Smooth muscle cell of the brain vasculature (primary cell): ENCODE measurements around the gene HELQ.
"Not testable (repeated sequence)": the region's sequence is repeated elsewhere in the genome, so short reads cannot be mapped to it uniquely, and the experiment has no call there.

Experiments used
- DNase-seq: peaks from one replicate; pipeline ENCODE4 v3.0.0-alpha.2; 2012; ENCODE audit warnings: low read depth, low spot score

HELQ gene

DNA sequence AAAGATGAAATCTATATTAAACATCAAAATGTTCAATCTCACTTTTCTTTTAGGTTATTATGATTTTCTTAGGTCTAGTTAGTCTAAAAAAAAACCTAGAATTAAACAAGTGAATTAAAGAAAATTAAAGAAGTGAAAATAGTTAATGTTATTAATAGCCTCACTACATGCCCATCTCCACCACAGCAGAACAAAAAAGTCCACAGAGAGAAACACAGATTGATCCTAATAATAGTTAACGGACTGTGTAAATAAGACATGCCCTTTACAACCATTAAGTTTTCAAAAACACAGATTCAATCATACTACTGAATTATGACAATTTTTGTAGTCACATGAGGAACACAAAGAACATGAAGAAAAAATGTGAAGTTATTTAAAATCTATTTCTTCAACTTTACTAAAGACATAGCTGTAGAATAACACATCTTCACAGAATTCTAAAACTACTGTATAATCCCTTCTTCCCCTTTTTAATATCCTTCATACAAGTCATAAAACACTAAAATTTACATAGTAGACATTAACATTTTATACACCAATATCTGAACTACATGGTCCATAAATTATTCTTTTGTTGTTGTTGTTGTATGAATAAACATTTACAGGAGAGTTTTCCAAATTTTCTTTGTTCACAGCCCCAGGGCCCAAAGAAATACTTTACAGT is 15.3 kb downstream of the HELQ start:
- DNase-seq, result no peak

DNA sequence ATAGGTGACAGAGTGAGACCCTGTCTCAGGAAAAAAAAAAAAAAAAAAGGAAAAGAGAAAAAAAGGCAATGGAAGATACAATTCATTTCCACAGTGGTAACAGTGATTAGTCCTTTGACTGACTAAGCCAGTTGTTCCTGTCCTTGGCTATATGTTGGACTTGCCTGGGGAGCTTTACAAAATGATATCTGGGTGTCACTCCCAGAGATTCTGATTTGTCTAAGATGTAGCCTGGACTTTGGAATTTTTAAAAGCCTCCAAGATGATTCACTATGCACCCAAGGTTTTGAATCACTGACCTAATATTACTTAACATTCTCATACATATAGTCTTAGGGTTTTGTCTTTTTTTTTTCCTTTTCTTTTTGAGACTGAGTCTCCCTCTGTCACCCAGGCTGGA is 16.9 kb downstream of the HELQ start:
- no peak for DNase-seq

DNA sequence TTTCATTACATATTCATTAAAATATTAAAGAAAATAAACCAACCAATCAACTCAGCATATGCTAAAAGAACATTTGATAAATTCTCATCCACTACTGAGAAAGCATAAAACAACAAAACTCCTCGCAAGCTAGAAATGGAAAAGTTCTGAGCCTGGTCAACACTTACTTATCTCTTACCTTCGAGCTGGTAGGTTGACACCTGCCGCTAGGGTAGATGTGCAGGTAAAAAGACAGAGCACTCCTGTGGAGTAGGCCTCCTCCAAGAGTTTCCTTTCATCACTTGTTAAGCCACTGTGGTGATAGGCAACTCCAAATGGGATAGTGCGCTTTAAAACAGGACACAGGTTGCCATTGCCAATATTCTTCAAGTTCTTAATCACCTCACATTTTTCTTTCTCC is 18.9 kb downstream of the HELQ start:
- DNase-seq, result no peak

DNA sequence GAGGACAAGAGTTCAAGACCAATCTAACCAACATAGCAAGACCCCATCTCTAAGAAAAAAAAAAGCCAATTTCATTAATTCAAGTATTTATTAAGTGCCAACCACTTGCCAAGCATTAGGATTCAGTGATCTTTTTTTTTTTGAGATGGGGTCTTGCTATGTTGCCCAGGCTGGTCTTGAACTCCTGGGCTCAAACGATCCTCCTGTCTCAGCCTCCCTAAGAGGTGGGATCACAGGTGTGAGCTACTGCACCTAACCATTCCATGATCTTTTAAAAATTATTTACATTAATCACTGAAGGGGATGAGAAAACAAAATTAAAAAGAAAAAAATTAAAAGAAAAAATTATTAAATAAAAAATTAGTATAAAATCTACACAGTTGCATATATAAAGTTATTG is 24.4 kb downstream of the HELQ start:
- no peak for DNase-seq

DNA sequence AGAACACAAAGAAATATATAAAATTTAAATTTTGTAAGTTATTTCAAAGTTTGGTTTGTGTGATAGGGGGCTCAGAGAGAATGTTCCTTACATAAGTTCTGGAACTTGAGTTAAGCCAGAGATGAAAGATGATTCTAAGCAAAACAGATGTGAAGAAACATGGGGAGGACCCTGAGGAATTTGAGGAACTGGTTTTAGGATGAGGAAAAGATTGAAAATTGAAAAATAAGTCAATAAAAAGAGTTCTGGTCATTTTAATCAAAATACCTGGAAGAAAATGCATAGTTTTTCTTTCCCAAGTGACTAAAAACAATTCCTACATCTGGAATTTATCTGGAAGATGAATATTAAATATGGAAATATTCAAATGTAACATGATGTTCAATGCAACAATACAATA is 37.4 kb downstream of the HELQ start:
- DNase-seq, result no peak

DNA sequence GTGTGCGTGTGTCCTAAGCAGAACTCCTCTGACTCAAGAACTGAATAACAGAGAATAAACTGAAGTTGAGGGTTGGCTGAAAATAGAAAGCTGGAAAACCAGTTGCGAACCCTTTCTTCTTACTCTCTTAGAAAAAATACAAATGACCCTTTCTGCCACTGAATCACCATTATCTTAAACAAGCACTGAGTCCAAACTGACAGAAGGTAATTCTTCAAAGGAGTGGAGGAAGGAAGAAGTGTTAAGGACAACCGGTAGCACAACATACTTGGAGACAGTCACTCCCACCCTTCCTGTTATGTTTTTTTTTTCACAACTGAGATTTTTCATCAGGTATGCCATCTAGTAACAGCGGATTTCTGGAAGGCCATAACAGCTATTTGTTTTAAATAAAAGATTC is 38.1 kb downstream of the HELQ start:
- DNase-seq, result no peak

DNA sequence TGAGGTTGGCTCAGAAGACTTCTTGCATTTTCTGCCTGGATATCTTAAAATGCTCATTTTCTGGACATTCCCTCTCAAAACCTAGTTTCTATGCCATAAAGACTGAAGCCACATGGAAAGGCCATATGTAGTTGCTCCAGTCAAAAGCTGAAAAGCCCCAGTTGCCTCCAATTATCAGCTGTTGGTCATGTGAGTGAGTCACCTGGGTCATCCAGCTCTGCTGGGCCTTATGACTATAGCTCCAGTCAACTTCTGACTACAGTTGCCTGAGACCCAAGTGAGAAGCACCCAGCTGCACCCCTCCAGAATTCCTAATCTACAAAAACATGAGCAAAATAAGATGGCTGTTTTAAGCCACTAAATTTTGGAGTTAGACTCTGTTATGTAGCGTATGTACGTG is 41.9 kb downstream of the HELQ start:
- no peak for DNase-seq

DNA sequence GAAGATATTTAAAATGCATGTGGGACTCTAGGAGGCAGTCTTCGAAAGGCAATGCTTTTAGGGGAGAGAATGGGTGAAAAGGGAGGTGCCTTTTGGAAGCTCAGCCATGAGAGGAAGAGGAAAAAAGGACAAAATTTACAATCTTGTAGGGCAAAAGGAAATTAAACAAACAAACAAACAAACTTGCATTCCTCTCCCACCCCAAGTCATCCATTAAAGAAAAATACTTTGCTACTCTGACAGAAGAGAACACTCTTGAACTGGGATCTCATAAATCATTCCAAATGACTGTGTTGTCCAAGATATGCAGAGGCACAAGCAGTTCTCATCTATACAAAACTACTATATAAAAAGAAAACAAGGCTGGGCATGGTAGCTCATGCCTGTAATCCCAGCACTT is 46.7 kb downstream of the HELQ start:
- no peak for DNase-seq

DNA sequence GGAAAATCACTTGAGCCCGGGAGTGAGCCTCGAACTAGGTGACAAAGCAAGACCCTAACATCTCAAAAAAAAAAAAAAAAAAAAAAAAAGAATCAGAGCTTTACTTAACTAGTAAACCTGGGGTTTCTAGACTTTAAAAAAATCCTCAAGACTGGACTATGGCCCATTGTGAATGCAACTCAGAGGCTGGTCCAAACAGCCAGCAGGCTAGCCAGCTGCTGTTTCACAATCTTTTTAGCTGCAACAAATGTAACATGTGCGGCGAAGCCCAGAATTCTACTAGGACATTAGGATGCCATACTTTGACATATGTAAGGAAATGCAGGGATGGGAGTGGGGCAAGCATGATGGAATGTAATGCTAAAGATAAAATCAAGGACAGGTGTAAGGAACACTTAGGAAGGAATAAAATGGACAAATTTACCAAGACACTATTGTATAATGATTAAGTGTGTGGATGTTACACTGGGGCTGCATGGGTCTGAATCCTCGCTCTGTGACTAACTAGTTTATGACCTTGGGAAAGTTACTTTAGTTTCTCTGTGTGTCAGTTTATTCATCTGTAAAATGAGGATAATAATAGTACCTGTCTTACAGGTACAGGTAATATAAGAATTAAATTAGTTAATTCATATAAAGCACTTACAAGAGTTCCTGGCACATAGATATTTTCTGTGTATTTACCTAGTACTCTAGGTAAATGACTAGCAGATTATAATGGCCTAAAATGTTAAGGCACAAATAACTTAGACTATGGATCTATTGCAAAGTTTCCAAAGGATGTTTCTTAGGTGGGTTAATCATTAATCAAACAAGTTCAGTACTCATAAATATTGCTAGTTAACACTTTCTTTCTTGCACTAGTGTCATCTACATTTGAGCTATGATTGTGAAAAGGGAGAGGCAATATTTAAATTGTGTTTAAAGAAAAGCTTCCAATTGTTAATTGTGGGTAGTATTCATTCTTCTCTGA is 49.5 kb downstream of the HELQ start:
- DNase-seq, result no peak

DNA sequence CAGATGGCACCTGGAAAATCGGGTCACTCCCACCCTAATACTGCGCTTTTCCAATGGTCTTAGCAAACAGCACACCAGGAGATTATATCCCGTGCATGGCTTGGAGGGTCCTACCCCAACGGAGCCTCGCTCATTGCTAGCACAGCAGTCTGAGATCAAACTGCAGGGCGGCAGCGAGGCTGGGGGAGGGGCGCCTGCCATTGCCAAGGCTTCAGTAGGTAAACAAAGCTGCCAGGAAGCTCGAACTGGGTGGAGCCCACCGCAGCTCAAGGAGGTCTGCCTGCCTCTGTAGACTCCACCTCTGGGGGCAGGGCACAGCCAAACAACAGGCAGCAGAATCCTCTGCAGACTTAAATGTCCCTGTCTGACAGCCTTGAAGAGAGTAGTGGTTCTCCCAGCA is 57.5 kb downstream of the HELQ start:
- not testable (repeated sequence) for DNase-seq

DNA sequence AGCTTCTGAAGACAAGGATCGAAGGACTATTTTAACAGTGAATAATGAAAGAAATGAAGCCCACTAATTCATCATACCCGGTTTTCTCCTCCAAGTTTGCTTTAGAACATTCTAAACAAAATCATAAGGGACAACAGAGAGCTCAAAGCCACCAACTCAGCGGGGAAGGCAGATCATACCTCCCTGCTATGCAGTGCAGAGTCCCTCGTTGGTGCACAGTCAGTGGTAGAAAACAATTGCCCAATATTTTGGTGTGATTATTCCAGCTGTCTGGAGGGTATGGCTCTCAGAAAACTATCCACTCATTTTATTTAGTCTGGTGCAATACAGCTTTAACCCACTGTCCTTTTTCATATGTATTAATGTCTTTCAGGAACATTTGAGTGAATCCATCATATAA is 61.7 kb downstream of the HELQ start:
- DNase-seq, result no peak

DNA sequence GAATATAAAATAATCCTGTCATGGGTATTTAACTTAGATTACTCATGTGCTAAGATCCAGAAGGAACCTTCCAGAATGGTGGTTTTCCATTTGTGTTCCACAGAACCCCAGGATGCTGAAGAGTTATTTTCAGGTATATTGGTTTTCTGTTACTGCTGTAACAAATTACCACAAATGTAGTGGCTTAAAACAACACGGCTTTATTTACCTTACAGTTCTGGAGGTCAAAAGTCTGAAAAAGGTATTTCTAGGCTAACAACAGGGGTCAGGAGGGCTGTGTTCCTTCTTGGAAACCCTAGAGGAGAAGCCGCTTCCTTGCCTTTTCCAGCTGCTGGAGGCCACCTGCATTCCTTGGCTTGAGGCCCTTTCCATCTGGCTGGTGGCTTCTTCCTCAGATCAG is 63.1 kb downstream of the HELQ start:
- DNase-seq, result no peak

DNA sequence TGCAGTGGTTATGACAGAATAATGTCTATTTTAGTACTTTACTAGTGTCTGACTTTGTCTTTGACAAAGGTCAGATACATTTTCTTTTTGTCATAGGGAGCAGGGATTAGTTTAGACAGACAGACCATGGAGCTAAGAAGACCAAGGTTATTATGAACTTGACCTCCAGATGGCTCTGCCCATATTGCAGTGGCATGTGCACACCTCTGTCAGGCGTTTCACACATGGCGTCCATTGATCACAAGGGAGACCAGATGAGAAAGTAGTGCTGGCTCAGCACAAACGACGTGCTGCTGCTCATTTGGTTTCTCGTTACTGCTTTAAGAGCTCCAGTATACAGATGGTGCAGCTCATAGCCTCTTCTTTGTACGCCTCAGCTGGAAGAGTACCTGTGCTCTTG is 64.7 kb downstream of the HELQ start:
- DNase-seq, result no peak

DNA sequence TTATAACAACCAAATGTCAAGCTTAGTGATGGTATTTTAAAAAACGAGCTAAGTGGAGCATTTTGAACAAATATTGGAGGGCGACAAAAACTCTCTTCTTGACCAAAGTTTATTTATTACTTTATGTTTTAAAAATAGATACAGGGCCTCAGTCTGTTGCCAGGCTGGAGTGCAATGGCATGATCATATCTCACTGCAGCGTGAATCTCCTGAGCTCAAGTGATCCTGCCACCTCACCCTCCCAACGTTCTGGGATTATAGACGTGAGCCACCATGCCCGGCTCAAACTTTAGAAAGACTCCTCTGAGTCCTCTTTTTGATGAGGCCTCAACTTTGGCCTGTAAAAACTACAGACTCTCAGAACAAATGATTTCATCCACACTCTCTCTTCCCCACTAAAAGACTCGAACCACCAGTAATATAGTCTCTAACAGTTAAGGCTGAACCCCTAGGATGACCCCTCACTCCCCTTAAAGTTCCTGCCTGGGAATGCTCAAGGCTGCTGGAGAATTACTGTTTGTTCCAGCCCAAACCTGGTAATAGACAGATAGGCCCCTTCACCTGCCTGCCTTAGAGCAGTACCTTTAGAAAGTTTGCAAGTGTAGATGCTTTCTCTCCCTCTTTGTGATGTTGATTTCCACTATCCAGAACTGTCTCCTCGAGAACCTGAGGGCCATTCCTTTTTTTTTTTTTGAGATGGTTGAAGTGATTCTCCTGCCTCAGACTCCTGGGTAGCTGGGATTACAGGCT is 65.7 kb downstream of the HELQ start:
- DNase-seq, result no peak

DNA sequence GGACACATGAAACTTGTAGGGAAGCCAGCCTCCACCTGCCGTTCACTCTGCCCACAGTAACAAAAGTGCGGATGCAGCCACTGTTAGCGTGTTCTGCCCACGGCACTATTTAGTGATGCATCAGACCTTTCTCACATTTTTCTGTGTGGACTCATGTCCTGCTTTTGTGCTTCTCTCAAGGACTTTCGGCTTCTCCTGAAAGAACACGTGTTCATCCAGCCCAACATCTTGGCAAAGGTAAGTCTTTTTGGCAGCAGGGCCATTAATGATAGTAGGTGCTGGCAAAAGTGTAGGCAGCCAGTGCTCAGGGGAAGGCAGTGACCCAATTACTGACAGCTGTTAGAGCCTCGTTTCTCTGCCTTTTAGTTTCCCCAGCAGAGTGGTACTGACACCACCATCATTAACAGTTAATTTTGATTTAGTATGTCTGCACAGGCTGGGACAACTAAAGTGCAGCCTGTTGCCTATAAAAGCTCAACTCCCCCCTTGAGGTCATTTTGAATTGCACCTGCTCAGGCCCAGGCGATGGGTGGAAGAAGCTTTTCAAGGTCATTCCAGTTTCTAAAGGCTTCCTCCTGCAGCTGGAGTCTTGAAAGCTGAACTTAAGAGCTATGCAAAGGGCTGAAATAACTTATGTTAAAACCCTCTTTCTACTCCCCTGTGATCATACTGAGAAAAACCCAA is 66.4 kb downstream of the HELQ start:
- DNase-seq, result no peak

DNA sequence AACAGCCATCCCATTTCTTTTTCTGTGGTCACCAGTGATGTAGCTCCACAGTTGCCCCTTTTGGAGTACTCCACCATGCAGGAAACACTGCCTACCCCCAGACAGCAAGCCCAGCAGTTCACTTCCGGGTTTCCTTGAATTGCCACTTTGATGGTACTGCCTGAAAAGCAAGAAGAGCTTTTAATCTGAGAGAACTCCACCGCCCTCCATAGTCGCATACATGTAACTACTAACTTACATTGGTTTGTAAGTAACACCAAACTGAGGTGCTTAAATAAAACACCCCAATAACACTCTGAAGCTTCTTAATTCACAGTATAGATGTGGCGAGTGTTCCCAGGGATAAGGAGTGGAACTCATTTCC is 67.3 kb downstream of the HELQ start:
- no peak for DNase-seq

DNA sequence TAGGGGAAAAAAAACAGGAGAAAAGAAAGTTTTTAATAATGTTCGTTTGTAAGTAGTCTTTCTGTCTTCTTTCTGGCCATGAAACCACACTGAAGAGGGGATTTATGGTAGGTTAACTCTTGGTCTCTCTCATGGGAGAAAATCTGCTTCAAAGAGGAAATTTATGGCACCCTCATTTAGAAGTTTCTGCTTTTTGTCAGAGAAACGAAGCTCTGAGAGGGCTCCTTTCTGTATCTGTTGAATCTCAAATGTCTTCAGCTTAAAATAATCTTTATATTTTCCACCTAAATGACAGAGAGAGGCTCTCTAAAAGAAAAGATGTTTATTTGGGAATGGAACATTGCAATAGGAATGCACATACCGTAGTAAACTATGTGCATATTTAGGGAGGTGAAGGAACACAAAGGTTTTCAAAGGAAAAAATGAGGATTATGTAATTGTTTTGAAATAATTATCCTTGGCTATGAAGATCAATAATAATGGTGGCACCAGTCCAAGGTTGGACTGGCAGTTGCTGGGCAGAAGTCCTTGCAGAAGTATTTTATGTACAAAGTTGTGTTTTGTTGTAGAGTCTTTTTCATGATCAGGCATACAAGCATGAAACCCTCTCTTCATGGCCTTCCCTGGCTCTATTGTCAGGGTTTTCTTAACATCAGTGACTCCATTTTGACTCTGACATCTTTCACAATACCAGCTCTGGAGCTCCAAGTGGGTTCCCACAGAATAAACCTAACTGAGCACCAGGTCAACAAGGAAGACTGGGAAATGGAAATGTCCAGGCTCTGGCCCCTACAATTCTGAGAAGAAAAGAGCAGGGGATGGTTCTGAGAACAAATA is 67.9 kb downstream of the HELQ start:
- DNase-seq, result no peak

DNA sequence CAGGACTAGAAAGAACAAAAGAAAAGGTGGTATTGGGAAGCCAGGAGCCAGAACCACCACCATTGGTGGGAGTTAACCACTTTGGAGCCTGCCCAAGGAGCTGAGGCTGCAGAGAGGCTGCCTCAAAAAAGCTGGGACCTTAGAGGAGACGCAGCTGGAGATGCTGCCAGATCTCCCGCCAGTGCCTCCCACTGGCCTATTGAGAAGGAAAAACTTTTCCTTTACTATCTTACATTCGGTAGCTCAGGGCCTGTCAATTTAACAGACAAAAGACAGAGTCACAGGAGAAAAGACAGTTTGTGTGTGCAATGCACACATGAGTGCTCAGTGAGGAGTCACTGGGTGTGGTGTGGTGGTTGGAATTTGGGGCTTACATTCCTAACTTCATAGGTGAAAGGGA is 68.6 kb downstream of the HELQ start:
- no peak for DNase-seq

DNA sequence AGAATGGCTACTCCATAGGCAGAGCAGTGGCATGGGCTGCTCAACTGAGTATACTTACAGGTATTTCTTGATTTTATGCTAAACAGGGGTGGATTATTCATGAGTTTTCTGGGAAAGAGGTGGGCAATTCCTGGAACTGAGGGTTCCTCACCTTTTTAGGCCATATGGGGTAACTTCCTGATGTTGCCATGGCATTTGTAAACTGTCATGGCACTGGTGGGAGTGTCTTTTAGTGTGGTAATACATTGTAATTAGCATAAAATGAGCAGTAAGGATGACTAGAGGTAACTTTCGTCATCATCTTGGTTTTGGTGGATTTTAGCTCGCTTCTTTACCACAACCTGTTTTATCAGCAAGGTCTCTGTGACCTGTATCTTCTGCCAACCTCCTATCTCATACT is 72.8 kb downstream of the HELQ start:
- DNase-seq, result no peak

DNA sequence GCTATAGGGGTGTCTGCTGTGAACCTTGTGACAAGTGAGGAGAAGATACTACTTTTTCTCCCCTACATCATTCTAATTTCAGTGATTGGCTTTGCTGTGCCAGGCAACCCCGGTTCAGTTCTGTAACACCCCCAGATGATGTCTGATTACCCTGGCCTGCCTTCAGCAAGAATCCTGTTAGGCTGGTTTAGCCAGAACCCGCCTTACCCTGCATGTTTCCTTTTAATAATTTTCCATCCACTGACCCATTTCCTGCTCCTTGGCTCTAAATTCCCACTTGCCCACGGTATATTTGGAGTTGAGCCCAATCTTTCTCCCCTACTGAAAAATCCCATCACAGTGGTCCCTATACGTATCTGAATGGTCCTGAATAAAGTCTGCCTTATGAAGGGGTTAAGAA is 74.5 kb downstream of the HELQ start:
- DNase-seq, result no peak

DNA sequence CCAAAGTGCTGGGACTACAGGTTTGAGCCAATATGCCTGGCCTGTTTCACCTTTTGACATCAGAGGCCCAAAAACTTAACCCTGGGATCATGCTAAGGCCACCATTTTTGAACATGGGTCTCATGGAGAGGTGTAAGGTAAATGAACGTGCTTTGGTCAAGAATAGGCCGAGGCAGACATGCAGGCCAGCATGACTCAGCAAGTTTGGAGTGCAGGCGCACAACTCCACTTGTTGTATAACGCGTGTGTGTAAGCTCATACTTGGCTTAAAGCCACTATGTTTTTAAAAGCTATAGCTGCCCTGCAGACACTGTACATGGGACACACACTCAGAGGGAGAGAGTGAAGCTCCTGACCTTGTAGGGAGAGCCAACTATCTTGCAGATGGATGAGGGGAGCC is 77.2 kb downstream of the HELQ start:
- DNase-seq, result no peak
